GM10847 (cell line): ENCODE measurements around the gene RCOR1.

Experiments used
- POLR2A ChIP-seq: IDR thresholded peaks from 2 replicates; pipeline ENCODE4 v1.6.1; 2011; ENCODE audit not compliant: insufficient read length; ENCODE audit errors: extremely low read depth

Gene RCOR1

GRCh38 chr14:102591944-102592762, at the start of gene RCOR1:
RCOR1 (plus strand) TSS chr14:102592649; CDS start chr14:102592887, 238 bp downstream.
- peak; percentile 94 for TF ChIP-seq POLR2A

- TF ChIP-seq POLR2A, result no peak
Observed at GRCh38 chr14:102544046-102544746, 48.3 kb upstream of the RCOR1 start.

DNA sequence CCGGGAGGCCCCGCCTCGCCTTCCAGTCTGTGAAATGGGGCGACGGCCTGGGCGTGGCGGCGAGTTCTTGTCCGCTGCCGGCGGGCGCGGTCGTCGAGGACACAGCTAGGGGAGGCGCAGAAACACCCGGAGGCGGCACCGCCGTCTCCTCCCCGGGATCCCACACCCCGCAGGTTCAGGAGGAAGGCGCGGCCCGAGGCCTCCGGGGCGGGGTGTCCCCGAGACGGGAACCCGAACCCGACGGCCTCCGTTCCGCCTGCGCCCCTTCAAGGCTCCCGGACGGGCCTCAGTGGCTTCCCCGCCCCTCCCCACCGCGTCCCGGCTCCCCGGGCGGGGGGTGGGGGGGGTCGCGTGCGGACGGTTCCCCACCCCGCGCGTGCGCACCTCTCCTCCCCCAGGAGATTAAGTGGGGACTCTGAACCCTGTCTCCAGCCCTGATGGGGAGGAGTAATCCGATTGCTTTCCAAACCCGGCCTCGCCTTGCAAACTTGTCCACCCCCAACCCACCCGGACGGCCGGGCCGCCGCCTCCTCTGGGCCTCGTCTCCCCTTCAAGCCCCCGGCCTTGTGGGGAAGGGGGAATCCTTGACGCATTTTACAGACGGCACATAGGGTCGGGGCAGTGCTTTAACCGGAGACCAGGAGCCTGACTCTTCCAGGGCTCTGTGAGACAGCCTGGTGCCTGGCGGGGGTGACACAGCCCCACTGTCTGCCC, 47.5 kb upstream of the RCOR1 start:
- TF ChIP-seq POLR2A, result no peak

DNA sequence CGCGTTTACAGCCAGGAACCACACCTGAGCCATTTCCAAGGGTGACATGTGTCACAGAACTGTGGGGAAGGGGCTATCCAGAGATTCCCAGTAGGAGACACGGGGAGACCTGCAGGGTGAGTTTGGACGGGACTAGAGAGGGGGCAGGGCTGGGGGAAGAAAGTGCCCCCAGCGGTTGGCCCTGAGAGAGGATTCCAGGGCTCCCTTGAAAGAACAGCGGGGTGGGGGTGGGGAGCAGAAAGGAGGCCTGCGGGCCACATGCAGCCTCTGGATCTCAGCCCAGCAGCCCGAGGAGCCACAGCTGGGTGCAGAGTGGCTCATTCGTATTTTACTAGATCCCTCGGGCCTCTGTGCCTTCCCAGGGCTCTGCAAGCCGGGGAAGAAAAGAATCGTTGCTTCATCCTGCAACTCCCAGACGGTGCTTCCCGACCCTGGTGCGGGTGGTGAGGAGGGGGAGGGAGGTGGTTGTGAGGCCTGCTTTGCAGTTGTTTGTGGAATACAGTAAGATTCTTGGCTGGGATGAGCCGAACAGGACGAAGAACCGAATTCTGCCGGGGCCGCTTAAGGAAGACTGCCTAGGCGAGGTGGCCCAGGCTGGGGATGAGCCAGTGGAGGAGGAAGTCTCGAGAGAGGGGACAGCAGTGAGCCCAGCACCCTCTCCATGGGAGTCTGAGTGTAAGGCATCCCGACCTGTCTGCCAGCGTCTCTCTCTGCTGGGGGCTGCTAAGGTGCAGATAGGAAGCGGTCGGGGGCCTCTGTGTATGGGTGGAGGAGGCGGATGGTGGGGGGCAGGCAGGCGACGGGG, 46.8 kb upstream of the RCOR1 start:
- no peak for TF ChIP-seq POLR2A

GRCh38 chr14:102548616-102549240, 43.7 kb upstream of the RCOR1 start:
- no peak for TF ChIP-seq POLR2A

DNA sequence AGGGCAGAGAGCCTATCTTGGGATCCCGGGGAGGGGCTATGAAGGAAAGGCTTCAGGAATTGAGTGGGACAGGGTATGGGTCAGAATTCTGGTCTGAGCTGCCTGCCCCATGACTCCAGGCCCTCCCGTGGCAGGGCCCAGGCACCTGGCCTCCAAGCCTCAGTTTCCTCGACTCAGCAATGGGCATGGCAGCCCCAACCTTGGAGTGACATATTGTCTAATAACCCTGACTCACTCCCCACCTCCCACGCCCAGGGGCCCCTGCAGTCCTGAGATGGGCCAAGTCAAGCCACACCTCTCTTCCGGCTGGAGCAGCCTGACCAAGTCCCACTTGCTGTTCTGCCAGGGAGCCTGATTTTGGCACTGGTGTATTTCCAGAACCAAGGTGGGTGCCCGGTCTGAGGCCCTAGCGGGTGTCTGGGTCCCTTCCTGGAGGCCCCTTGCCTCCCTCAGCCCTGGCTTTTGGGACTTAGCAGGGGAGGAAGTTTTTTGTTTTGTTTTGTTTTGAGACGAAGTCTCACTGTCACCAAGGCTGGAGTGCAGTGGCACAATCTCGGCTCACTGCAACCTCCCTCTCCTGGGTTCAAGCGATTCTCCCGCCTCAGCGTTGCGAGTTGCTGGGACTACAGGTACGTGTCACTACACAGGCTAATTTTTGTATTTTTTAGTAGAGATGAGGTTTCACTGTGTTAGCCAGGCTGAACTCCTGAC, 40.3 kb upstream of the RCOR1 start:
- TF ChIP-seq POLR2A, result no peak

- peak; percentile 13 for TF ChIP-seq POLR2A
Observed at GRCh38 chr14:102554821-102555819, 37.3 kb upstream of the RCOR1 start.

- TF ChIP-seq POLR2A, result no peak
Observed at GRCh38 chr14:102556098-102556677, 36.3 kb upstream of the RCOR1 start.

- no peak for TF ChIP-seq POLR2A
Observed at GRCh38 chr14:102557434-102558226, 34.8 kb upstream of the RCOR1 start.

DNA sequence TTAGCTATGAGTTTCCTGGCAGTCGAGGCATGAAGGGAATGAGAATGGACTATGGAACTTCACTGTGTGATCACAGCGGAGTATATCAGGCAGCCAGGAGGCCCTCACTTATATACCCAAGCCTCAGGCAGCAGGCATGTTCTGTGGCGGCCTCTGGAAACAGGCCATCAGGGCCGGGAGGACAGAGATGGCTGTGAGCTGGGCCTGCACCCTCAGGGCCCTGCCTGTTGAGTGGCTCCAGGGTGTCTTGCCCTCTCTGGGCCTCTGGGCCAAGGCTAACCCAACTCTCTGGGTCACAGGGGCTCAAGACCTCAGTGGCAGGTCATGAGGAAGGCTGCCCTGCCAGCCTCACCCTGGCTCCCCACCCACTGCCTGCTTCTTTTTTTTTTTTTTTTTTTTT, 33.9 kb upstream of the RCOR1 start:
- TF ChIP-seq POLR2A, result no peak

GRCh38 chr14:102560458-102561261, 31.8 kb upstream of the RCOR1 start:
- no peak for TF ChIP-seq POLR2A
